ENCODE results near the gene UTP14A.

Gene UTP14A

DNA sequence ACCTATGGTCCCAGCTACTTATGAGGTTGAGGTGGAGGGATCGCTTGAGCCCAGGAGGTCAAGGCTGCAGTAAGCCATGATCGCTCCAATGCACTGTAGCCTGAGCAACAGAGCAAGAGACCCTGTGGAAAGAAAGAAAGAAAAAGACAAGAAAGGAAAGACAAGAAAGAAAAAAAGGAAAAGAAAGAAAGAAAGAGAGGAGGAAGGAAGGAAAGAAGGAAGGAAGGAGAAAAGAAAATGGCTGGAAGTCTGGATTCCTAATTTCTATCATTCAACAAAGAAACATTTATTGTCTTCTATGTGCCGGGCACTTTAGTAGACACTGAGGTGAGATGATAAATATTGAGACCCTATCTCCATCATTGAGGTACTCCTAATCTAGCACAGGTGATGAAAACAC lies 49.7 kb downstream of the UTP14A start:
- Histone ChIP-seq H3K27me3 (ENCODE audit: insufficient read depth, poor library complexity, severe bottlenecking) (no peaks in the 10 kb centered on the region), H3K27ac (ENCODE audit: poor library complexity, severe bottlenecking) (no peak overlapping the region), H3K36me3 (ENCODE audit: low read depth) (no peaks in the 10 kb centered on the region), H3K4me1 (ENCODE audit: insufficient read depth, poor library complexity, severe bottlenecking) (no peaks in the 10 kb centered on the region), H3K9me3 (ENCODE audit: severe bottlenecking) (no peaks in the 10 kb centered on the region), H3K4me3 (ENCODE audit: severe bottlenecking) (no peak overlapping the region)
- no peak for ATAC-seq (ENCODE audit: low read depth)
- TF ChIP-seq, protein P1, sequence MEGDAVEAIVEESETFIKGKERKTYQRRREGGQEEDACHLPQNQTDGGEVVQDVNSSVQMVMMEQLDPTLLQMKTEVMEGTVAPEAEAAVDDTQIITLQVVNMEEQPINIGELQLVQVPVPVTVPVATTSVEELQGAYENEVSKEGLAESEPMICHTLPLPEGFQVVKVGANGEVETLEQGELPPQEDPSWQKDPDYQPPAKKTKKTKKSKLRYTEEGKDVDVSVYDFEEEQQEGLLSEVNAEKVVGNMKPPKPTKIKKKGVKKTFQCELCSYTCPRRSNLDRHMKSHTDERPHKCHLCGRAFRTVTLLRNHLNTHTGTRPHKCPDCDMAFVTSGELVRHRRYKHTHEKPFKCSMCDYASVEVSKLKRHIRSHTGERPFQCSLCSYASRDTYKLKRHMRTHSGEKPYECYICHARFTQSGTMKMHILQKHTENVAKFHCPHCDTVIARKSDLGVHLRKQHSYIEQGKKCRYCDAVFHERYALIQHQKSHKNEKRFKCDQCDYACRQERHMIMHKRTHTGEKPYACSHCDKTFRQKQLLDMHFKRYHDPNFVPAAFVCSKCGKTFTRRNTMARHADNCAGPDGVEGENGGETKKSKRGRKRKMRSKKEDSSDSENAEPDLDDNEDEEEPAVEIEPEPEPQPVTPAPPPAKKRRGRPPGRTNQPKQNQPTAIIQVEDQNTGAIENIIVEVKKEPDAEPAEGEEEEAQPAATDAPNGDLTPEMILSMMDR (IDR thresholded peaks at IDR 0.05; ENCODE audit: poor library complexity, severe bottlenecking), result no peak
- DNase-seq (ENCODE audit: low spot score), result no peak

DNA sequence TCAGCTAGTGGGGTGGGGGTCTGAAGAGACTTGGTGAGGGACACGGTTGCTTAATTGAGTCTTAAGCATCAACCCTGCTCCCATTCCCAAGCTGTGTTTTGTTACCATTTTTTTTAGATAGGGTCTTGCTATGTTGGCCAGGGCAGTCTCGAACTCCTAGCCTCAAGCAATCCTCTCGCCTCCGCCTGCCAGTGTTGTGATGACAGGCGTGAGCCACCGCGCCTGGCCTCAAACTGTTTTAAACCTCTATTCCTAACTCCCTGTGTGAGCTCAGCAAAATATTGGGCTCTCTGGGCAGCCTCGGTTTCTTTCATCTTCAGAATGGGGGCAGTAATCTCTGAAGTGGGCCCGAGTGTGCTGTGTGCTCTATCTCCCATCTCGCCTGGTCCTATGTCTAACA lies 50.2 kb downstream of the UTP14A start:
- DNase-seq (ENCODE audit: low spot score) (no peak), ATAC-seq (ENCODE audit: low read depth) (no peak)
- Histone ChIP-seq H3K27me3 (ENCODE audit: insufficient read depth, poor library complexity, severe bottlenecking) (no peaks in the 10 kb centered on the region), H3K36me3 (ENCODE audit: low read depth) (no peaks in the 10 kb centered on the region), H3K9me3 (ENCODE audit: severe bottlenecking) (no peaks in the 10 kb centered on the region), H3K4me3 (ENCODE audit: severe bottlenecking) (no peak overlapping the region), H3K4me1 (ENCODE audit: insufficient read depth, poor library complexity, severe bottlenecking) (no peaks in the 10 kb centered on the region), H3K27ac (ENCODE audit: poor library complexity, severe bottlenecking) (no peak overlapping the region)
- TF ChIP-seq, protein P1 (IDR thresholded peaks at IDR 0.05; ENCODE audit: poor library complexity, severe bottlenecking), result no peak

DNA sequence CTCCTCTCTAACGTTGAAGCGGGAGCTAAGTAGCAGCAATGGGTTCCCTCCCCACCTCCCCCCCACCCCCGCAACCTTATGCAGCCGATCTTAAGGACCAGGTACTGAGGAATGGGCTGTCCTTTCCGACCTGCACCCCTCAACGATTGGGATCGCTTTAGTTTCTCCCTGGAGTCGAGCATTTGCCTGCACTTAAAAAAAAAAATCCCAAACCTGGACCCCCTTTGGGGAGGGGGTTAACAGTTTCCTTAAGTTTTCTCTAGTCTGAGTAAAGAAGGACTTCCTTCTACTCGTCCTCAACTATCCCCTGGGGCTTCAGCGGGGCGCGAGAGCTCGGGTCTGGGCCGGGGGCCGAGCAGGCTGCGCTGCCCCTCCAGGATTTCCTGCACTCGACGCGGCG lies 50.8 kb downstream of the UTP14A start:
- DNase-seq (ENCODE audit: low spot score) (no peak), ATAC-seq (ENCODE audit: low read depth) (no peak)
- no peaks in the 10 kb centered on the region for H3K27me3 ChIP-seq (ENCODE audit: insufficient read depth, poor library complexity, severe bottlenecking)
- H3K4me3 ChIP-seq (ENCODE audit: severe bottlenecking), result no peak overlapping the region
- H3K9me3 ChIP-seq (ENCODE audit: severe bottlenecking), result no peaks in the 10 kb centered on the region
- no peaks in the 10 kb centered on the region for H3K36me3 ChIP-seq (ENCODE audit: low read depth)
- H3K27ac ChIP-seq (ENCODE audit: poor library complexity, severe bottlenecking), result no peak overlapping the region
- TF ChIP-seq, protein P1 (IDR thresholded peaks at IDR 0.05; ENCODE audit: poor library complexity, severe bottlenecking), result no peak
- H3K4me1 ChIP-seq (ENCODE audit: insufficient read depth, poor library complexity, severe bottlenecking), result no peaks in the 10 kb centered on the region

DNA sequence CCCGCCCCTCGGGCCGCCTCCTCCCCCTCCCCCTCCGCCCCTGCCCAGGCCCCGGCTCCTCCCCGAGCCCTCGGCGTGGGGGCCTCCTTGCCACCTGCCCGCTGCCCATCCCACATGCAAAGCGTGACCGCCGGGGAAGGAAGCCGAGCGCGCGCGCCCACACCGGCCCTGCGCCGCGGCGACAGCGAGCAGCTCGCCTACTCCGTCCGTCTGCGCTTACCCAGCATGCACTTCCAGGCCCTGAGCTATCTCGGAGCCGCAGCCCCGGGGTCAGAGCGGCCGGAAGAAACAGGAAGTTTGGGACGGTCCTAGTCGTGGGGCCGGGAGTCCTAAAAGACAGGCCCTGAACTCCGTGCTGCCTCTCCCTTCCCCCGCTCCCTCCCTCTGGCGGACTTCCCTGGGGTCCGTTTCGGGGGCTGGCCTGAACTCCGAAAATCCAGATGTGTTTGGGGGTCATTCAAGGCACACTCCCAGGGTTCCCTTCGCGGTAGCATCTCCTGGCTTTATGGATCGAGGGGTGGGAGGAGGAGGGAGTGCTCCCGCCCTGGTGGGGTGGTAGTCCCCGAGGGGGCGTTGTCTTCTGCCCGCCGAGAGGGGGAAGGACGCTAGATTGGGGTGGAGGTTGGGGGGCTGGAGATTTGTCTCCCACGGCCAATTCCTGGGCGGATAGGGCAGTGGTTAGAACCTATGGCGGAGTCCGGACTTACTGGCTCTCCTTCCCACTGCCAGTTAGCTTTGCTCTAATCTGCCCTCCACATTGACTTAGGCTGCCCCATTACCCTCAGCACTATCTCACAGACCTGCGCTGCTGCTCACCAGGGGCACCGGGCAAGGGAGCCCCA lies 51.5 kb downstream of the UTP14A start:
- Histone ChIP-seq H3K36me3 (ENCODE audit: low read depth) (no peaks in the 10 kb centered on the region), H3K4me3 (ENCODE audit: severe bottlenecking) (peak overlapping the region; percentile 23), H3K27ac (ENCODE audit: poor library complexity, severe bottlenecking) (no peak overlapping the region), H3K27me3 (ENCODE audit: insufficient read depth, poor library complexity, severe bottlenecking) (no peaks in the 10 kb centered on the region), H3K4me1 (ENCODE audit: insufficient read depth, poor library complexity, severe bottlenecking) (no peaks in the 10 kb centered on the region), H3K9me3 (ENCODE audit: severe bottlenecking) (no peaks in the 10 kb centered on the region)
- TF ChIP-seq, protein P1 (IDR thresholded peaks at IDR 0.05; ENCODE audit: poor library complexity, severe bottlenecking), result no peak
- DNase-seq (ENCODE audit: low spot score) (no peak), ATAC-seq (ENCODE audit: low read depth) (peak; percentile 76)

DNA sequence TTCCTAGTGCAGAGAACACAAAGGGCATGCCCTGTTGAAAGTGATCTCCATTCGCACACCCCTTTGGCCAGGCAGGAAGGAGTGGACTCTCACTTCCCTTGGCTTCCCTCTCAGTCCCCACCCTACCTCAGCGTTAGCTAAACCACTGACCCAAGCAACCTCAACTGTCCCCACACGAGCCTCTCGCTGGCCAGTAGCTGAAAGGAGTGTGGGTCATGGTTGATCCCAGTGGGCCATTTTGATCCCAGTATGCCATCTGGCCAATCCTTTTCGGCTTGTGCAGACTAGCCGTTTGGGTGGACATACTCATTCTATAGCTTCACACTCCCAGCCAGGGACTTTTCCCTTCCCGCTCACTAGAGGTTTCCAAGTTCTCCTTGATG lies 52.1 kb downstream of the UTP14A start:
- no peak for ATAC-seq (ENCODE audit: low read depth)
- TF ChIP-seq, protein P1 (IDR thresholded peaks at IDR 0.05; ENCODE audit: poor library complexity, severe bottlenecking), result no peak
- Histone ChIP-seq H3K36me3 (ENCODE audit: low read depth) (no peaks in the 10 kb centered on the region), H3K27ac (ENCODE audit: poor library complexity, severe bottlenecking) (no peak overlapping the region), H3K4me1 (ENCODE audit: insufficient read depth, poor library complexity, severe bottlenecking) (no peaks in the 10 kb centered on the region), H3K9me3 (ENCODE audit: severe bottlenecking) (no peaks in the 10 kb centered on the region), H3K4me3 (ENCODE audit: severe bottlenecking) (no peak overlapping the region), H3K27me3 (ENCODE audit: insufficient read depth, poor library complexity, severe bottlenecking) (no peaks in the 10 kb centered on the region)
- no peak for DNase-seq (ENCODE audit: low spot score)
